DND-41 (cell line): ENCODE results near the gene KIFC3.

Source experiments
- ATAC-seq: fragments of 200-7000 bp; cut with Tn5 transposase; 3 replicates; pipeline ENCODE4 v1.9.1; 2021; ENCODE audit warnings: low read depth; ENCODE audit not compliant: insufficient read depth
- DNase-seq: peaks from one replicate; pipeline ENCODE4 v3.0.0-alpha.2; 2020
- H2AFZ ChIP-seq: 2 replicates; pipeline ENCODE4 v1.6.0; 2012; ENCODE audit warnings: low read depth, low read length
- H3K27ac ChIP-seq: 2 replicates; pipeline ENCODE4 v1.5.1; 2012; ENCODE audit warnings: low read length, inconsistent platforms
- H3K27me3 ChIP-seq: fragments of 200-600 bp; sonication (generic); 2 replicates; pipeline ENCODE4 v1.6.0; 2012; ENCODE audit warnings: low read length, mild to moderate bottlenecking, inconsistent platforms; ENCODE audit not compliant: insufficient read depth, poor library complexity
- H3K36me3 ChIP-seq: 2 replicates; pipeline ENCODE4 v1.5.1; 2012; ENCODE audit warnings: low read length, inconsistent platforms; ENCODE audit not compliant: insufficient read depth
- H3K4me1 ChIP-seq: 2 replicates; pipeline ENCODE4 v1.5.1; 2012; ENCODE audit warnings: mild to moderate bottlenecking, low read length; ENCODE audit not compliant: insufficient read depth
- H3K4me2 ChIP-seq: 2 replicates; pipeline ENCODE4 v1.6.0; 2012; ENCODE audit warnings: mild to moderate bottlenecking, moderate library complexity, low read length, inconsistent platforms; ENCODE audit not compliant: insufficient read depth
- H3K4me3 ChIP-seq, 2 experiments: fragments of 200-600 bp in 1 of 2; shearing (Covaris generic) in 1 of 2; 2 replicates each; pipeline ENCODE4 v1.5.1; 2012 to 2016; ENCODE audit warnings: inconsistent platforms in 2 of 2, low read length in 2 of 2, mild to moderate bottlenecking in 2 of 2, low read depth in 1 of 2, moderate library complexity in 1 of 2
- H3K79me2 ChIP-seq: 2 replicates; pipeline ENCODE4 v1.6.0; 2012; ENCODE audit warnings: low read length, inconsistent platforms; ENCODE audit not compliant: insufficient read depth
- H3K9ac ChIP-seq: 2 replicates; pipeline ENCODE4 v1.6.0; 2012; ENCODE audit warnings: low read depth, mild to moderate bottlenecking, inconsistent platforms, low read length, moderate library complexity
- H3K9me3 ChIP-seq: 2 replicates; pipeline ENCODE4 v1.5.1; 2012; ENCODE audit warnings: low read length, moderate library complexity, mild to moderate bottlenecking, inconsistent platforms; ENCODE audit not compliant: insufficient read depth, severe bottlenecking
- H4K20me1 ChIP-seq: 2 replicates; pipeline ENCODE4 v1.6.0; 2012; ENCODE audit warnings: low read length; ENCODE audit not compliant: insufficient read depth
- EZH2 ChIP-seq: IDR thresholded peaks from 3 replicates; pipeline ENCODE4 v1.6.1; 2012; ENCODE audit warnings: borderline replicate concordance, low read depth, mild to moderate bottlenecking, moderate library complexity, low read length, inconsistent platforms; ENCODE audit not compliant: severe bottlenecking
- TF ChIP-seq, protein P1 (sequence below): IDR thresholded peaks from 2 replicates; pipeline ENCODE4 v1.5.1; 2012; ENCODE audit warnings: borderline replicate concordance, low read length, moderate library complexity, mild to moderate bottlenecking; ENCODE audit not compliant: poor library complexity, severe bottlenecking; ENCODE audit errors: extremely low read depth

The KIFC3 gene

GRCh38 chr16:57721356-57722209 is 80.7 kb downstream of the KIFC3 start:
- H3K27me3 ChIP-seq = no peaks in the 10 kb centered on the region
- TF ChIP-seq EZH2 = no peak
- TF ChIP-seq, protein P1, sequence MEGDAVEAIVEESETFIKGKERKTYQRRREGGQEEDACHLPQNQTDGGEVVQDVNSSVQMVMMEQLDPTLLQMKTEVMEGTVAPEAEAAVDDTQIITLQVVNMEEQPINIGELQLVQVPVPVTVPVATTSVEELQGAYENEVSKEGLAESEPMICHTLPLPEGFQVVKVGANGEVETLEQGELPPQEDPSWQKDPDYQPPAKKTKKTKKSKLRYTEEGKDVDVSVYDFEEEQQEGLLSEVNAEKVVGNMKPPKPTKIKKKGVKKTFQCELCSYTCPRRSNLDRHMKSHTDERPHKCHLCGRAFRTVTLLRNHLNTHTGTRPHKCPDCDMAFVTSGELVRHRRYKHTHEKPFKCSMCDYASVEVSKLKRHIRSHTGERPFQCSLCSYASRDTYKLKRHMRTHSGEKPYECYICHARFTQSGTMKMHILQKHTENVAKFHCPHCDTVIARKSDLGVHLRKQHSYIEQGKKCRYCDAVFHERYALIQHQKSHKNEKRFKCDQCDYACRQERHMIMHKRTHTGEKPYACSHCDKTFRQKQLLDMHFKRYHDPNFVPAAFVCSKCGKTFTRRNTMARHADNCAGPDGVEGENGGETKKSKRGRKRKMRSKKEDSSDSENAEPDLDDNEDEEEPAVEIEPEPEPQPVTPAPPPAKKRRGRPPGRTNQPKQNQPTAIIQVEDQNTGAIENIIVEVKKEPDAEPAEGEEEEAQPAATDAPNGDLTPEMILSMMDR = no peak
- DNase-seq (no peak), ATAC-seq (no peak)
- H3K27ac ChIP-seq = no peak overlapping the region
- H3K36me3 ChIP-seq = no peaks in the 10 kb centered on the region
- H3K9ac ChIP-seq = no peak overlapping the region
- no peaks in the 10 kb centered on the region for H3K4me1 ChIP-seq
- H3K4me3 ChIP-seq = no peak overlapping the region
- H3K4me2 ChIP-seq = no peak overlapping the region
- H2AFZ ChIP-seq = no peak overlapping the region
- no peaks in the 10 kb centered on the region for H4K20me1 ChIP-seq
- no peaks in the 10 kb centered on the region for H3K79me2 ChIP-seq
- no peaks in the 10 kb centered on the region for H3K9me3 ChIP-seq

DNA sequence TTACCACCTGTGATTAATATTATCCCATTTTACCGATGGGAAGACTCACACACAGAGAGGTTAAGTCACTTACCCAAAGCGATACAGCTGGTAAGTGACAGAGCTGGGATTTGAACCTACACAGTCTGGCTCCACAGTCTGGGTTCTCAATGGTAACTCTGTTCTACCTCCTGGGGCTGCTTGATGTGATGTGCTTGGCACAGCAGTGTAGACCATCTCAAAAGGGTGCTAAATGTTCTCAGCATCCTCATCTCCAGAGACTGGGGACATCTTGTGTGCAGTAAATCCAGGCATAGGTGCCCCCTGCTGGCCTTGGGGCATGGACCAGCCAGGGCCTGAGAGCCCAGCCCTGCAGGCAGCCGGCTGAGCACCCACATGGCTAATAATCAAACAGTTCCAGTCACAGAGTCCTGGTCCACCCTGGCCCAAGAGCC is 82.1 kb downstream of the KIFC3 start:
- peaks cover 7% of the 10 kb centered on the region for H3K27me3 ChIP-seq
- H3K79me2 ChIP-seq = no peaks in the 10 kb centered on the region
- TF ChIP-seq, protein P1 = peak; percentile 70
- no peak for TF ChIP-seq EZH2
- no peak overlapping the region for H3K27ac ChIP-seq
- H3K9ac ChIP-seq = no peak overlapping the region
- no peak overlapping the region for H3K4me3 ChIP-seq
- ATAC-seq (peak; percentile 91), DNase-seq (peak; percentile 62)
- H4K20me1 ChIP-seq = no peaks in the 10 kb centered on the region
- H3K9me3 ChIP-seq = no peaks in the 10 kb centered on the region
- H3K4me2 ChIP-seq = no peak overlapping the region
- no peaks in the 10 kb centered on the region for H3K4me1 ChIP-seq
- no peak overlapping the region for H2AFZ ChIP-seq
- H3K36me3 ChIP-seq = no peaks in the 10 kb centered on the region

DNA sequence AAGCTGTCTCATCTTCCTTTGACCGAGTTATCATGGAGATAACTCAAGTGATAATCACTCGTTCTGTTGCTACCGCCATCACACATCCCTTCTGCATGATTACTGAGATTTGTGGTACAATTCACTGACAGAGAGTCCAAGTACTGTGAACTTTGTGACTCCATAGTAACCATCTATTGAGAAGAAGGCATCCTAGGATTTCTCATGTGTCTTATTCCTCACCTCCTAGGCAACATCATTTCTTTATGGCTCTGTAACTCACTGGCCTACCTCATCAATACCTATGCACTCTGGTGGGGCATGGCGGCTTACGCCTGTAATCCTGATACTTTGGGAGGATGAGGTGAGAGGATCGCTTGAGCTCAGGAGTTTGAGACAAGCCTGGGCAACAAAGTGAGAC is 88.2 kb downstream of the KIFC3 start:
- no peak overlapping the region for H3K4me2 ChIP-seq
- no peak for TF ChIP-seq EZH2
- TF ChIP-seq, protein P1 = no peak

More for the DNA sequence above, 88.2 kb downstream of the KIFC3 start:
- ATAC-seq (no peak), DNase-seq (no peak)
- Histone ChIP-seq H3K36me3 (no peaks in the 10 kb centered on the region), H2AFZ (no peak overlapping the region), H3K4me1 (no peaks in the 10 kb centered on the region), H4K20me1 (no peaks in the 10 kb centered on the region), H3K9me3 (no peaks in the 10 kb centered on the region), H3K27me3 (peaks cover 19% of the 10 kb centered on the region), H3K27ac (no peak overlapping the region), H3K9ac (no peak overlapping the region), H3K79me2 (no peaks in the 10 kb centered on the region), H3K4me3 (no peak overlapping the region)
